Measurements from ENCODE around the gene ERBB4.

- TF ChIP-seq, protein P1, sequence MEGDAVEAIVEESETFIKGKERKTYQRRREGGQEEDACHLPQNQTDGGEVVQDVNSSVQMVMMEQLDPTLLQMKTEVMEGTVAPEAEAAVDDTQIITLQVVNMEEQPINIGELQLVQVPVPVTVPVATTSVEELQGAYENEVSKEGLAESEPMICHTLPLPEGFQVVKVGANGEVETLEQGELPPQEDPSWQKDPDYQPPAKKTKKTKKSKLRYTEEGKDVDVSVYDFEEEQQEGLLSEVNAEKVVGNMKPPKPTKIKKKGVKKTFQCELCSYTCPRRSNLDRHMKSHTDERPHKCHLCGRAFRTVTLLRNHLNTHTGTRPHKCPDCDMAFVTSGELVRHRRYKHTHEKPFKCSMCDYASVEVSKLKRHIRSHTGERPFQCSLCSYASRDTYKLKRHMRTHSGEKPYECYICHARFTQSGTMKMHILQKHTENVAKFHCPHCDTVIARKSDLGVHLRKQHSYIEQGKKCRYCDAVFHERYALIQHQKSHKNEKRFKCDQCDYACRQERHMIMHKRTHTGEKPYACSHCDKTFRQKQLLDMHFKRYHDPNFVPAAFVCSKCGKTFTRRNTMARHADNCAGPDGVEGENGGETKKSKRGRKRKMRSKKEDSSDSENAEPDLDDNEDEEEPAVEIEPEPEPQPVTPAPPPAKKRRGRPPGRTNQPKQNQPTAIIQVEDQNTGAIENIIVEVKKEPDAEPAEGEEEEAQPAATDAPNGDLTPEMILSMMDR (IDR thresholded peaks at IDR 0.05; ENCODE audit: insufficient read depth, low read depth, low read length): no peak
- TF ChIP-seq EZH2 (IDR thresholded peaks at IDR 0.05; ENCODE audit: insufficient read depth, low read length): no peak
Measured at GRCh38 chr2:211598238-211598637, 940.4 kb downstream of the ERBB4 start.

Measured in astrocyte (in vitro differentiated cells and primary cell).